GM19035 (cell line): ENCODE results near the gene GRB10.

Source experiments
- ATAC-seq: cut with Tn5 transposase; IDR thresholded peaks from one replicate; pipeline ENCODE4 v1.9.1; 2021; ENCODE audit not compliant: unreplicated experiment

GRB10 gene

GRCh38 chr7:50615519-50616080 lies 167.1 kb downstream of the GRB10 start:
- ATAC-seq: no peak

GRCh38 chr7:50614721-50615518 lies 167.8 kb downstream of the GRB10 start:
- ATAC-seq: no peak

GRCh38 chr7:50613473-50613872 lies 169.2 kb downstream of the GRB10 start:
- no peak for ATAC-seq

GRCh38 chr7:50612704-50613103 lies 170.0 kb downstream of the GRB10 start:
- no peak for ATAC-seq

- no peak for ATAC-seq
These were observed 172.0 kb downstream of the GRB10 start for GRCh38 chr7:50610521-50611277.

- ATAC-seq: no peak
These were observed 174.3 kb downstream of the GRB10 start for GRCh38 chr7:50608196-50608906.

GRCh38 chr7:50607524-50608125 lies 175.1 kb downstream of the GRB10 start:
- no peak for ATAC-seq

GRCh38 chr7:50605059-50605458 lies 177.6 kb downstream of the GRB10 start:
- no peak for ATAC-seq

GRCh38 chr7:50603287-50603686 lies 179.4 kb downstream of the GRB10 start:
- ATAC-seq: no peak

- no peak for ATAC-seq
These were observed 183.3 kb downstream of the GRB10 start for GRCh38 chr7:50599385-50599784.

- ATAC-seq: no peak
These were observed 184.0 kb downstream of the GRB10 start for GRCh38 chr7:50598460-50599343.

GRCh38 chr7:50596484-50596883 lies 186.2 kb downstream of the GRB10 start:
- ATAC-seq: no peak

GRCh38 chr7:50595491-50596102 lies 187.1 kb downstream of the GRB10 start:
- ATAC-seq: peak; percentile 31

GRCh38 chr7:50594734-50595485 lies 187.8 kb downstream of the GRB10 start:
- peak; percentile 41 for ATAC-seq

- ATAC-seq: no peak
These were observed 188.6 kb downstream of the GRB10 start for GRCh38 chr7:50594136-50594535.

- no peak for ATAC-seq
These were observed 189.8 kb downstream of the GRB10 start for GRCh38 chr7:50592940-50593339.

- peak; percentile 49 for ATAC-seq
These were observed 190.9 kb downstream of the GRB10 start for GRCh38 chr7:50591480-50592438.

GRCh38 chr7:50591098-50591479 lies 191.6 kb downstream of the GRB10 start:
- ATAC-seq: no peak
